Panc1 (cell line): Measurements from ENCODE around the gene FBXO10. TPM values are rescaled to one million over a fixed set of nuclear protein-coding genes. Genes with fewer than 3 reads are reported as not detected.

Experiments used
- ATAC-seq: fragments of 200-7000 bp; cut with Tn5 transposase; 2 replicates; pipeline ENCODE4 v1.9.1; 2020; ENCODE audit warnings: mild to moderate bottlenecking, moderate library complexity
- Bru-seq: library from RNA; stranded (reverse); fragments of 400-500 nt; gene quantifications from one replicate; lab custom pipeline; 2021; lab: Mats Ljungman, UMichigan
- BruChase-seq, 2 experiments: library from RNA; stranded (reverse); fragments of 400-500 nt; gene quantifications; one replicate each; lab custom pipeline; 2021; lab: Mats Ljungman, UMichigan
- BruUV-seq: library from RNA; stranded (reverse); fragments of 400-500 nt; replicated peaks from 2 replicates; lab custom pipeline; 2021; lab: Mats Ljungman, UMichigan
- CTCF ChIA-PET: fragments of 300-600 bp; sonication (Branson Sonifier 250); formaldehyde crosslinking; loops from one replicate; lab custom pipeline; 2022; ENCODE audit warnings: antibody characterized with exemption; lab: Charles Lee
- POLR2A ChIA-PET: fragments of 300-600 bp; sonication (Branson Sonifier 250); formaldehyde crosslinking; loops from one replicate; lab custom pipeline; 2022; ENCODE audit warnings: antibody characterized with exemption; lab: Charles Lee
- DNase-seq: peaks from one replicate; pipeline ENCODE4 v3.0.0-alpha.2; 2010; ENCODE audit warnings: low read depth, low spot score
- H3K27ac ChIP-seq: 2 replicates; pipeline ENCODE4 v1.5.1; 2011; ENCODE audit warnings: mild to moderate bottlenecking, low read length, inconsistent platforms
- H3K27me3 ChIP-seq: fragments of 200-500 bp; sonication (Bioruptor generic); 2 replicates; pipeline ENCODE4 v1.6.0; 2014; ENCODE audit warnings: low read length, inconsistent platforms; ENCODE audit not compliant: control insufficient read depth, insufficient read depth
- H3K36me3 ChIP-seq: fragments of 200-500 bp; sonication (Bioruptor generic); 2 replicates; pipeline ENCODE4 v1.5.1; 2014; ENCODE audit warnings: inconsistent platforms, mild to moderate bottlenecking, low read length, moderate library complexity; ENCODE audit not compliant: control insufficient read depth, insufficient read depth
- H3K4me1 ChIP-seq: 2 replicates; pipeline ENCODE4 v1.5.1; 2011; ENCODE audit warnings: inconsistent platforms, mild to moderate bottlenecking, low read length, moderate library complexity; ENCODE audit not compliant: control insufficient read depth, insufficient read depth
- H3K4me3 ChIP-seq, 2 experiments: 2 replicates each; pipeline ENCODE4 v1.5.1; 2011 to 2012; ENCODE audit warnings: low read depth in 2 of 2, low read length in 2 of 2, mild to moderate bottlenecking in 2 of 2, inconsistent platforms in 1 of 2, moderate library complexity in 1 of 2
- H3K9me3 ChIP-seq: fragments of 200-500 bp; sonication (Bioruptor generic); 2 replicates; pipeline ENCODE4 v1.5.1; 2014; ENCODE audit warnings: low read depth, mild to moderate bottlenecking, inconsistent platforms, low read length, moderate library complexity; ENCODE audit not compliant: control insufficient read depth, insufficient read depth
- POLR2AphosphoS5 ChIP-seq: IDR thresholded peaks from 2 replicates; pipeline ENCODE4 v1.6.1; 2012; ENCODE audit warnings: mild to moderate bottlenecking, low read depth, low read length, moderate library complexity
- SIN3A ChIP-seq: IDR thresholded peaks from 2 replicates; pipeline ENCODE4 v1.6.1; 2012; ENCODE audit warnings: low read depth, mild to moderate bottlenecking, low read length, moderate library complexity, borderline replicate concordance; ENCODE audit not compliant: insufficient read depth
- TCF7L2 ChIP-seq: IDR thresholded peaks from 2 replicates; pipeline ENCODE4 v1.6.1; 2011; ENCODE audit warnings: mild to moderate bottlenecking, low read depth, low read length, inconsistent platforms
- in situ Hi-C: cut with HindIII; loops from 2 replicates; pipeline ENCODE4 v1.10.0; 2016; ENCODE audit warnings: low sequenced_read_pairs, low pct_unique_long_range_greater_than_20kb
- intact Hi-C: fragments of 100-400 bp; cut with micrococcal nuclease; formaldehyde crosslinking; loops from one replicate; pipeline ENCODE4 v1.10.0; 2022; ENCODE audit not compliant: unreplicated experiment
- long read RNA-seq: library from polyadenylated mRNA; unstranded; transcript quantifications from one replicate; pipeline ENCODE4 v2.0.0, GENCODE V29; 2021; ENCODE audit not compliant: unreplicated experiment
- polyA plus RNA-seq: library from polyadenylated mRNA; unstranded; fragments of >200 nt; gene quantifications from one replicate; pipeline ENCODE4 v1.2.1, GENCODE V29; 2012; ENCODE audit warnings: missing spikeins; ENCODE audit not compliant: insufficient read length
- total RNA-seq: library from RNA; stranded (reverse); gene quantifications from one replicate; pipeline ENCODE4 v1.2.1, GENCODE V29; 2021; ENCODE audit not compliant: unreplicated experiment
- TF ChIP-seq, protein P1 (sequence below), 2 experiments: IDR thresholded peaks; 2 replicates each; pipeline ENCODE4 v1.6.1; 2011 to 2012; ENCODE audit warnings: low read depth in 2 of 2, control low read depth in 1 of 2, low read length in 1 of 2, mild to moderate bottlenecking in 1 of 2, moderate library complexity in 1 of 2; ENCODE audit not compliant: insufficient read depth in 1 of 2
- TF ChIP-seq, protein P2 (sequence below): fragments of 450-650 bp; IDR thresholded peaks from 2 replicates; pipeline ENCODE4 v1.5.1; 2017; ENCODE audit warnings: mild to moderate bottlenecking

The FBXO10 gene, protein sequence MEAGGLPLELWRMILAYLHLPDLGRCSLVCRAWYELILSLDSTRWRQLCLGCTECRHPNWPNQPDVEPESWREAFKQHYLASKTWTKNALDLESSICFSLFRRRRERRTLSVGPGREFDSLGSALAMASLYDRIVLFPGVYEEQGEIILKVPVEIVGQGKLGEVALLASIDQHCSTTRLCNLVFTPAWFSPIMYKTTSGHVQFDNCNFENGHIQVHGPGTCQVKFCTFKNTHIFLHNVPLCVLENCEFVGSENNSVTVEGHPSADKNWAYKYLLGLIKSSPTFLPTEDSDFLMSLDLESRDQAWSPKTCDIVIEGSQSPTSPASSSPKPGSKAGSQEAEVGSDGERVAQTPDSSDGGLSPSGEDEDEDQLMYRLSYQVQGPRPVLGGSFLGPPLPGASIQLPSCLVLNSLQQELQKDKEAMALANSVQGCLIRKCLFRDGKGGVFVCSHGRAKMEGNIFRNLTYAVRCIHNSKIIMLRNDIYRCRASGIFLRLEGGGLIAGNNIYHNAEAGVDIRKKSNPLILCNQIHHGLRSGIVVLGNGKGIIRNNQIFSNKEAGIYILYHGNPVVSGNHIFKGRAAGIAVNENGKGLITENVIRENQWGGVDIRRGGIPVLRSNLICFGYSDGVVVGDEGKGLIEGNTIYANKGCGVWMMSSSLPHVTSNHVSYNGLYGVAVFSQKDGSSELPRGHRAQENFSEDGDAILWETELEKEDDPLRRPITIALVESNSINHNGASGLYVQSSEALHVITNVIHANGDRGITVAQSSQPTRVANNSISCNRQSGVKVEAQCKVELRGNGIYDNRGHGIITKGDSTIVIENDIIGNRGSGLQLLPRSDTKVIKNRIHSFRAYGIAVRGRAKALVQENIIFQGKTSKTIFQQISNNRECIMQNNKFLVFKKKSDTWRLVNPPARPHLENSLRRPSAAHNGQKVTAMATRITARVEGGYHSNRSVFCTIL
- total RNA-seq, result 39.8 TPM
- polyA plus RNA-seq, result 37.8 TPM
- percentile 80 among the genes with signal in this experiment for Bru-seq, nascent RNA
- percentile 85 among the genes with signal in this experiment for BruChase-seq, experiment 1, labeled RNA remaining after a 2-hour chase
- BruChase-seq, experiment 2, labeled RNA remaining after a 6-hour chase, result percentile 78 among the genes with signal in this experiment
- long read RNA-seq, full-length matches to known transcripts, result 10 of 57 reads
- long read RNA-seq, partial matches to known transcripts, result 14 of 57 reads
- long read RNA-seq, other reads (novel, unspliced or antisense), result 33 of 57 reads

DNA sequence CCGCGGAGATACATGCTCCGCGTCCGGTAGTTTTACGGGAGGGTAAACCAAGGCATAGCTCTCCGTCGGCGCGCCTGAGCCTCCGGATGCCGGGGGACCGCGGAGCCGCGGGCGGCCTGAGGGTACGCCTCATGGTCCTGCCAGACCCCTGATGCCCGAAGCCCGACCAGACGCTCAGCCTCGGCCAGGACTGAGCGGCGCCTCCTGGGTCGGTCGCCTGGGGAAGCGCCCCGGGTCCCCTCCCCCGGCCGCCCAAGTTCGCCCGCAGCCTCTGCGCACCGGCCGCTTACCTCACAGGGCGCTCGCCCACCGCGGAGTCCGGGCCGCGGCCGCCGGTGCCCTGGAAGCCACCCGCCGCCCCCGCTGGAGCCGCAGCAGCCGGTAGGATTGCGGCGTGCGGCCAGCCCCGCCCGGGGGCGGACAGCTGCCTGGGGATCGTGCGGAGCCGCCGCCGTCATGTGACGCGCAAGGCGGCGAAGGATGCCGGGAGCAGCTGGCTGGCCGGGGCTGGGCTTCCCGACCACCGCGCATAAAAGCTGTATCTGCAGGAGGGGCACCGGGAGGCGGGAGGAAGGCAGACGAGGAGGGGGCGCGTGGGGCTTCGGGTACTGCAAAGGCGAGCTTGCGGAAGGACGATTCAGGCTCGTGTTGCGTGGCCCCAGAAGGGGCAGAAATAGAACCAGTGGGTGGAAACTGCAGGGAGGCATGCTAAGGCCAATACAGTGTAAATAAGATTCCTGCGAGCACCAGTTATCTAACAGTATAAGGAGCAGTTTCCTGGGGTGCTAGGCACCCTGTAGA lies at the start of gene FBXO10:
Gene FBXO10 (minus strand): TSS at position 460 of the 801 bp plus-strand sequence. CDS start 34,612 bp downstream, outside the sequence.
- Histone ChIP-seq H3K4me3 (peak within 1 kb of the TSS; percentile 72 to 90), H3K27me3 (no peaks in the 10 kb centered on the region), H3K4me1 (peaks cover 32% of the 10 kb centered on the region), H3K27ac (peak within 1 kb of the TSS; percentile 92), H3K36me3 (peaks cover 9% of the 10 kb centered on the region), H3K9me3 (no peaks in the 10 kb centered on the region)
- ChIA-PET POLR2A (interaction anchor here (0.7 kb wide), 2 partner anchors 65 to 78 kb away, joined by 3 read pairs; no protein-coding TSS in a partner anchor), CTCF (interaction anchor here (0.5 to 1.6 kb wide), 3 partner anchors 64 to 95 kb away, joined by 3 to 5 read pairs (median 3); no protein-coding TSS in a partner anchor)
- ATAC-seq (peak; percentile 96), DNase-seq (no peak)
- no TSS peak for BruUV-seq
- in situ Hi-C loops, result no loop called here
- intact Hi-C loops, result no loop called here
- TF ChIP-seq TCF7L2, result peak; percentile 44; the same call in 1 of the 2 replicates
- TF ChIP-seq SIN3A, result no peak

DNA sequence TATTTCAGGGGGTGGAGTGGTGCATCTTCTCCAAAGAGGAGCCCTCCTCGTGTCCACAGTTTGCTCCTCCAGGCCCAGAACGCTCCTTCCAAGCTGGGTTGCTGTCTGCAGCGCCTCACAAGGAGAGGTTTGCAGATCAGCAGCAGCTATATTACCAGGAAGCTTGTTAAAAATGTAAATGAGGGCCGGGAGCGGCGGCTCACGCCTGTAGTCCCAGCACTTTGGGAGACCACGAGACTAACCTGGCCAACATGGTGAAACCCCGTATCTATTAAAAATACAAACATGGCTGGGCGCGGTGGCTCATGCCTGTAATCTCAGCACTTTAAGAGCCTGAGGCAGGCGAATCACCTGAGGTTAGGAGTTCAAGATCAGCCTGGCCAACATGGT lies 49.6 kb upstream of the FBXO10 start:
- no peak overlapping the region for H3K27ac ChIP-seq
- POLR2A ChIA-PET, result interaction anchor here (0.6 kb wide), 1 partner anchor 70 kb away, joined by 3 read pairs; no protein-coding TSS in a partner anchor
- no peaks in the 10 kb centered on the region for H3K36me3 ChIP-seq
- in situ Hi-C loops, result no loop called here
- ATAC-seq (no peak), DNase-seq (no peak)
- CTCF ChIA-PET, result no interaction called here
- H3K4me1 ChIP-seq, result no peaks in the 10 kb centered on the region
- H3K4me3 ChIP-seq, result no peak overlapping the region
- no TSS peak for BruUV-seq
- intact Hi-C loops, result no loop called here
- H3K9me3 ChIP-seq, result no peaks in the 10 kb centered on the region
- H3K27me3 ChIP-seq, result no peaks in the 10 kb centered on the region
- TF ChIP-seq TCF7L2 (no peak), SIN3A (no peak), POLR2AphosphoS5 (no peak)

DNA sequence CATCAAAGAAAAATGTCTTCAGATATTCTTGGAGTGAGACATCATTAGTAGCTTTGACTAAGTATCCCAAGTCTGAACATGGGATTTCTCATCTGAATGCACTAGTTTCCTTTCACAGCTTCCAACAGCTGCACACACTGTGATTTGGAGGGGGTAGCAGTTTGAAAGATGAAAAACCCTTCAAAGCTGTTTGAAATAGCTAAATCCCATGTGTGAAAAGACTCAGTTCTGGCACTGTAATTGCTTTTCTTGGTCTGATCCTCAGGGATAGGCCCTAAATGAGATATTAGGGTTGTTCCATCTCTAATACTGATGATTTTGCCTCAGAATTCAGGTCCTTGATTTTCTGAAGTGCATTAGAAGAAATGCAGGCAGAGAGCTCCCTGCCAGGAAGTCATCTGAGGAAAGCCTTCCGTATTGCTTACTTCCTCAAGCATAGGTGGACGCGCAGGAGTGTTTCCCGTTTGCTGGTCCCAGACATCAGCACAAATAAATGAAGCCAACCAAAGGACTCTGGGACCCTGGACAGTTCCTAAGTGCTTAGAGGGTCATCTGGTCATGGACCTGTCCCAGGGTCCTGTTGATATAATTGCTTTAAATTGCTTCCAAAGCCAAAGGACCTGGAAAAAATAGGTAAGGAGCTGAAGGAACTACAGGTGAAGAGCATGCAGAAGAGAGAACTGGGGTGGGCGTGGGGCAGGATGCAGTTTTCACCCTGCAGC lies 49.0 kb upstream of the FBXO10 start:
- H3K9me3 ChIP-seq, result no peaks in the 10 kb centered on the region
- ChIA-PET CTCF (no interaction called here), POLR2A (interaction anchor here (0.6 kb wide), 1 partner anchor 70 kb away, joined by 3 read pairs; no protein-coding TSS in a partner anchor)
- H3K4me1 ChIP-seq, result no peaks in the 10 kb centered on the region
- ATAC-seq (no peak), DNase-seq (no peak)
- intact Hi-C loops, result no loop called here
- H3K27ac ChIP-seq, result no peak overlapping the region
- H3K27me3 ChIP-seq, result no peaks in the 10 kb centered on the region
- TF ChIP-seq, protein P1, sequence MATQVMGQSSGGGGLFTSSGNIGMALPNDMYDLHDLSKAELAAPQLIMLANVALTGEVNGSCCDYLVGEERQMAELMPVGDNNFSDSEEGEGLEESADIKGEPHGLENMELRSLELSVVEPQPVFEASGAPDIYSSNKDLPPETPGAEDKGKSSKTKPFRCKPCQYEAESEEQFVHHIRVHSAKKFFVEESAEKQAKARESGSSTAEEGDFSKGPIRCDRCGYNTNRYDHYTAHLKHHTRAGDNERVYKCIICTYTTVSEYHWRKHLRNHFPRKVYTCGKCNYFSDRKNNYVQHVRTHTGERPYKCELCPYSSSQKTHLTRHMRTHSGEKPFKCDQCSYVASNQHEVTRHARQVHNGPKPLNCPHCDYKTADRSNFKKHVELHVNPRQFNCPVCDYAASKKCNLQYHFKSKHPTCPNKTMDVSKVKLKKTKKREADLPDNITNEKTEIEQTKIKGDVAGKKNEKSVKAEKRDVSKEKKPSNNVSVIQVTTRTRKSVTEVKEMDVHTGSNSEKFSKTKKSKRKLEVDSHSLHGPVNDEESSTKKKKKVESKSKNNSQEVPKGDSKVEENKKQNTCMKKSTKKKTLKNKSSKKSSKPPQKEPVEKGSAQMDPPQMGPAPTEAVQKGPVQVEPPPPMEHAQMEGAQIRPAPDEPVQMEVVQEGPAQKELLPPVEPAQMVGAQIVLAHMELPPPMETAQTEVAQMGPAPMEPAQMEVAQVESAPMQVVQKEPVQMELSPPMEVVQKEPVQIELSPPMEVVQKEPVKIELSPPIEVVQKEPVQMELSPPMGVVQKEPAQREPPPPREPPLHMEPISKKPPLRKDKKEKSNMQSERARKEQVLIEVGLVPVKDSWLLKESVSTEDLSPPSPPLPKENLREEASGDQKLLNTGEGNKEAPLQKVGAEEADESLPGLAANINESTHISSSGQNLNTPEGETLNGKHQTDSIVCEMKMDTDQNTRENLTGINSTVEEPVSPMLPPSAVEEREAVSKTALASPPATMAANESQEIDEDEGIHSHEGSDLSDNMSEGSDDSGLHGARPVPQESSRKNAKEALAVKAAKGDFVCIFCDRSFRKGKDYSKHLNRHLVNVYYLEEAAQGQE (IDR thresholded peaks at IDR 0.05; ENCODE audit: insufficient read depth in 1 of 2, low read depth in 2 of 2, low read length in 1 of 2), result peak in 1 of 2 experiments; percentile 57; a peak in 2 of 4 replicates
- no peak for TF ChIP-seq POLR2AphosphoS5
- TF ChIP-seq, protein P2, sequence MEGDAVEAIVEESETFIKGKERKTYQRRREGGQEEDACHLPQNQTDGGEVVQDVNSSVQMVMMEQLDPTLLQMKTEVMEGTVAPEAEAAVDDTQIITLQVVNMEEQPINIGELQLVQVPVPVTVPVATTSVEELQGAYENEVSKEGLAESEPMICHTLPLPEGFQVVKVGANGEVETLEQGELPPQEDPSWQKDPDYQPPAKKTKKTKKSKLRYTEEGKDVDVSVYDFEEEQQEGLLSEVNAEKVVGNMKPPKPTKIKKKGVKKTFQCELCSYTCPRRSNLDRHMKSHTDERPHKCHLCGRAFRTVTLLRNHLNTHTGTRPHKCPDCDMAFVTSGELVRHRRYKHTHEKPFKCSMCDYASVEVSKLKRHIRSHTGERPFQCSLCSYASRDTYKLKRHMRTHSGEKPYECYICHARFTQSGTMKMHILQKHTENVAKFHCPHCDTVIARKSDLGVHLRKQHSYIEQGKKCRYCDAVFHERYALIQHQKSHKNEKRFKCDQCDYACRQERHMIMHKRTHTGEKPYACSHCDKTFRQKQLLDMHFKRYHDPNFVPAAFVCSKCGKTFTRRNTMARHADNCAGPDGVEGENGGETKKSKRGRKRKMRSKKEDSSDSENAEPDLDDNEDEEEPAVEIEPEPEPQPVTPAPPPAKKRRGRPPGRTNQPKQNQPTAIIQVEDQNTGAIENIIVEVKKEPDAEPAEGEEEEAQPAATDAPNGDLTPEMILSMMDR, result no peak
- no peak overlapping the region for H3K4me3 ChIP-seq
- no peaks in the 10 kb centered on the region for H3K36me3 ChIP-seq
- in situ Hi-C loops, result no loop called here
- BruUV-seq, result no TSS peak
